Smooth muscle cell (in vitro differentiated cells): ENCODE data around the gene PLCB1. TPM values are rescaled to one million over a fixed set of nuclear protein-coding genes. Genes with fewer than 3 reads are reported as not detected.

Source experiments
- DNase-seq: peaks from one replicate; lab custom pipeline; 2025; ENCODE audit not compliant: unreplicated experiment; lab: John Stamatoyannopoulos, UW
- H2AFZ ChIP-seq: fragments of 200-600 bp; sonication (generic); 2 replicates; pipeline ENCODE4 v1.6.0; 2016; ENCODE audit warnings: antibody characterized with exemption, low read depth, mild to moderate bottlenecking
- H3F3A ChIP-seq: fragments of 200-600 bp; sonication (generic); 2 replicates; pipeline ENCODE4 v1.6.0; 2017; ENCODE audit warnings: antibody characterized with exemption, low read depth
- H3K27ac ChIP-seq: fragments of 200-600 bp; sonication (generic); 2 replicates; pipeline ENCODE4 v1.5.1; 2016; ENCODE audit warnings: low read depth, mild to moderate bottlenecking
- H3K27me3 ChIP-seq: fragments of 200-600 bp; sonication (generic); 2 replicates; pipeline ENCODE4 v1.6.1; 2016; ENCODE audit warnings: low read depth, mild to moderate bottlenecking
- H3K36me3 ChIP-seq: fragments of 200-600 bp; sonication (generic); 2 replicates; pipeline ENCODE4 v1.5.1; 2016; ENCODE audit warnings: low read depth
- H3K4me1 ChIP-seq: fragments of 200-600 bp; sonication (generic); 2 replicates; pipeline ENCODE4 v1.5.1; 2016; ENCODE audit warnings: low read depth
- H3K4me2 ChIP-seq: fragments of 200-600 bp; sonication (generic); 2 replicates; pipeline ENCODE4 v1.6.0; 2016; ENCODE audit warnings: mild to moderate bottlenecking
- H3K4me3 ChIP-seq: fragments of 200-600 bp; sonication (generic); 2 replicates; pipeline ENCODE4 v1.5.1; 2016; ENCODE audit warnings: mild to moderate bottlenecking
- H3K79me2 ChIP-seq: fragments of 200-600 bp; sonication (generic); 2 replicates; pipeline ENCODE4 v1.6.0; 2016; ENCODE audit warnings: low read depth, mild to moderate bottlenecking
- H3K9ac ChIP-seq: fragments of 200-600 bp; sonication (generic); 2 replicates; pipeline ENCODE4 v1.6.0; 2016; ENCODE audit warnings: low read depth
- H3K9me3 ChIP-seq: fragments of 200-600 bp; sonication (generic); replicated peaks from 2 replicates; pipeline ENCODE4 v1.5.1; 2016; ENCODE audit warnings: low read depth
- H4K20me1 ChIP-seq: fragments of 200-600 bp; sonication (generic); 2 replicates; pipeline ENCODE4 v1.6.0; 2016; ENCODE audit warnings: low read depth
- CTCF ChIP-seq: fragments of 200-600 bp; sonication (generic); IDR thresholded peaks from 2 replicates; pipeline ENCODE4 v1.5.1; 2017; ENCODE audit warnings: borderline replicate concordance, mild to moderate bottlenecking, antibody characterized with exemption; ENCODE audit not compliant: insufficient read depth, poor library complexity, severe bottlenecking
- WGBS: methylation state at CpG from one replicate; pipeline ENCODE4 v1.1.7; 2016; ENCODE audit warnings: low lambda C conversion rate; 5-methylcytosine and 5-hydroxymethylcytosine counted together
- polyA plus RNA-seq: library from polyadenylated mRNA; unstranded; fragments of >200 nt; fragmentation: Nextera tagmentation; extraction: Ambion mirVana; gene quantifications from 2 replicates; pipeline ENCODE4 v1.2.1, GENCODE V29; 2016
- total RNA-seq: library from RNA; depleted of rRNA; stranded (reverse); fragments of >200 nt; gene quantifications from 2 replicates; pipeline ENCODE4 v1.2.3, GENCODE V29; 2014

Gene PLCB1
- total and polyA plus RNA-seq, 2 experiments from 2014 or later = 4.7 to 25.3 TPM

DNA sequence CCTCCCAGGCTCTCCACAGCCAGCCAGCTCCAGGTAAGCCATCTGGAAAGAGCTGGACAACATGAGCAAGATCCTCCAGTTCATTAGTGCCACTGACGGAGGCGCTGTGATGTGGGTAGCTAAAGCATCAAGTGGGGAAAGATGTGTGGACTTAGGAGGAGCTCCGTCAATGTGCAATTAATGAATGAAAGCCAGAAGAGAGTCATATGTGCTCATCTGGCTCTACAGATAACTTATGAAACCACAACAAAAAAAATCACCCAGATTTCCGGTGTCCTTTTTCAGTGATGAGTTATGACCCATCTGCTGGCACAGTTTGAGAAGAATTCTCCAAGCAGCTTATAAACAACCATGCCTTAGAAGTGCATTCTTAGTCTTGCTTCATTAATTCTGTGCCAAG lies 625.1 kb downstream of the PLCB1 start:
- H3K9me3 ChIP-seq = no peaks in the 10 kb centered on the region
- H3K4me2 ChIP-seq = no peak overlapping the region
- H3K27ac ChIP-seq = no peak overlapping the region
- H3K27me3 ChIP-seq = no peaks in the 10 kb centered on the region
- no peaks in the 10 kb centered on the region for H4K20me1 ChIP-seq
- TF ChIP-seq CTCF = no peak
- no peaks in the 10 kb centered on the region for H3K4me1 ChIP-seq
- H3K4me3 ChIP-seq = no peak overlapping the region
- 94% methylated on average over 4 of the region's 4 CpGs for WGBS
- no peaks in the 10 kb centered on the region for H3K36me3 ChIP-seq
- no peak overlapping the region for H3K9ac ChIP-seq
- H2AFZ ChIP-seq = no peak overlapping the region
- no peaks in the 10 kb centered on the region for H3F3A ChIP-seq
- no peaks in the 10 kb centered on the region for H3K79me2 ChIP-seq
- no peak for DNase-seq

DNA sequence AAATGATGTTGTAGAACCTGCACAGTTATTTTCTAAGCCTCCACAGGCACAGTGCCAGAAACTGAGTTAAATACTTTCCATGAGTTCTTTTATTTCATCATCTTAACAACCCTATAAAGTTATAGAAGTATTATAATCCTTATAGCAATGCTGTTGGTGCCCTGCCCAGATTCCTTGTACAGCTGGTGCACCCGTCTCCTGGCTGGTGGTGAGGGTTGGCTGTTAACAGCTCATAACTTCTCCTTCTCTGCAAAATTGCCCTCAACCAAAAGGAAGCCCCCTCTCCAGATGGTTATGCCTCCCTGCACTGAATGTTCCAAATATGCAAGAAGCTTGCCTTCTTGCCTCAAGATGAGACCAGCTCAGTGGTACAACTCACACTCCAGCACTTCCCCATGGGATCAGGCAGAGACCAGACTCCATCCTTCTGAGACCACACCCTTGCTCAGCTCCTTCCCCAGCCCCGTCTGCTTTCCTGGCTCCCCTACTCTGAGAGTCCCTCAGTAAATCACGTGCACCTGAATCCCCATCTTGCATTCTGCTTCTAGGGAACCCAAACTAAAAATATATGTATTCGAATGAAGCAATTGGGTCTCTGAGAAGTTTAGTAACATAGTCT lies 632.4 kb downstream of the PLCB1 start:
- no peaks in the 10 kb centered on the region for H3F3A ChIP-seq
- H2AFZ ChIP-seq = no peak overlapping the region
- no peak for TF ChIP-seq CTCF
- no peak for DNase-seq
- H3K4me2 ChIP-seq = no peak overlapping the region
- no peaks in the 10 kb centered on the region for H3K27me3 ChIP-seq
- H4K20me1 ChIP-seq = no peaks in the 10 kb centered on the region
- H3K4me1 ChIP-seq = no peaks in the 10 kb centered on the region
- no peak overlapping the region for H3K9ac ChIP-seq
- H3K27ac ChIP-seq = no peak overlapping the region
- no peaks in the 10 kb centered on the region for H3K79me2 ChIP-seq
- no peaks in the 10 kb centered on the region for H3K9me3 ChIP-seq
- WGBS = 76% methylated on average over 4 of the region's 4 CpGs
- H3K4me3 ChIP-seq = no peak overlapping the region
- no peaks in the 10 kb centered on the region for H3K36me3 ChIP-seq

DNA sequence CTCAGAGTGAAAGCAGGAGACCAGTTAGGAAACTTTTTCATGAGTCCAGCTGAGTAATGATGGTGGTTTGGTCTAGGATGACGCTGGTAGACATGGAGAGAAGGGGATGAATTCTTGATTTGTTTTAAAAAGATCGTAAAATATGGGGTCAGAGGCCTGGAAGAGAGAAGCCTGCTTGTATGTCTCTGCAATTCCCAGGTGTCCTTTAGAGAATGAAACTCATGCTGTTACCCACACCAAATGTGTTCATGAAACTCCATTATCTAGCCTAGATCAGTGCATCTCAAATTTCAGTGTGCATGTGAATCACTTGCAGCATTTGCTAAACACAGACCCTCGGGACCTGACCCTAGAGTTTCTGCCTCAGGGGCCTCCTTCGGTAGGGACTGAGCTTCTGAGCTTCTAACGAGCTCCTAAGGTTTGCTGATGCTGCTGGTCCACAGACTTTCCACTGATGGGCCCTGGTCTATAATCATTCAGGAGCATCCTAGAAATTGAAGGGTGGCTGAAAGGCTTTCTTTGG lies 634.9 kb downstream of the PLCB1 start:
- H4K20me1 ChIP-seq = no peaks in the 10 kb centered on the region
- H3K4me1 ChIP-seq = no peaks in the 10 kb centered on the region
- no peaks in the 10 kb centered on the region for H3K79me2 ChIP-seq
- TF ChIP-seq CTCF = no peak
- no peaks in the 10 kb centered on the region for H3K9me3 ChIP-seq
- WGBS = 81% methylated on average over 5 of the region's 5 CpGs
- no peak overlapping the region for H3K9ac ChIP-seq
- H2AFZ ChIP-seq = no peak overlapping the region
- no peaks in the 10 kb centered on the region for H3K27me3 ChIP-seq
- no peak overlapping the region for H3K27ac ChIP-seq
- H3K4me2 ChIP-seq = no peak overlapping the region
- no peak for DNase-seq
- no peak overlapping the region for H3K4me3 ChIP-seq
- H3K36me3 ChIP-seq = no peaks in the 10 kb centered on the region
- no peaks in the 10 kb centered on the region for H3F3A ChIP-seq

- Histone ChIP-seq H3K9me3 (no peaks in the 10 kb centered on the region), H3K79me2 (no peaks in the 10 kb centered on the region), H3K4me1 (no peaks in the 10 kb centered on the region), H2AFZ (no peak overlapping the region), H3K9ac (no peak overlapping the region), H3F3A (no peaks in the 10 kb centered on the region), H3K36me3 (no peaks in the 10 kb centered on the region), H4K20me1 (no peaks in the 10 kb centered on the region), H3K4me2 (no peak overlapping the region), H3K27me3 (no peaks in the 10 kb centered on the region), H3K4me3 (no peak overlapping the region), H3K27ac (no peak overlapping the region)
- no peak for TF ChIP-seq CTCF
- 89% methylated on average over 5 of the region's 5 CpGs for WGBS
- DNase-seq = no peak
These were observed 642.3 kb downstream of the PLCB1 start for GRCh38 chr20:8774412-8774811.
